Activated CD4-positive, alpha-beta T cell treated with anti-CD3 and anti-CD28 coated beads, Interleukin-2, amount 50 U/mL, for 1 hour (primary cell): ENCODE measurements around the gene SHC2.
A peak's percentile ranks its signal among the peaks of the same experiment; 100 is the strongest.
"Not testable (repeated sequence)": the region's sequence is repeated elsewhere in the genome, so short reads cannot be mapped to it uniquely, and the experiment has no call there.

Experiments used
- DNase-seq: peaks from one replicate; pipeline ENCODE4 v3.0.0-alpha.2; 2020

The SHC2 gene

DNA sequence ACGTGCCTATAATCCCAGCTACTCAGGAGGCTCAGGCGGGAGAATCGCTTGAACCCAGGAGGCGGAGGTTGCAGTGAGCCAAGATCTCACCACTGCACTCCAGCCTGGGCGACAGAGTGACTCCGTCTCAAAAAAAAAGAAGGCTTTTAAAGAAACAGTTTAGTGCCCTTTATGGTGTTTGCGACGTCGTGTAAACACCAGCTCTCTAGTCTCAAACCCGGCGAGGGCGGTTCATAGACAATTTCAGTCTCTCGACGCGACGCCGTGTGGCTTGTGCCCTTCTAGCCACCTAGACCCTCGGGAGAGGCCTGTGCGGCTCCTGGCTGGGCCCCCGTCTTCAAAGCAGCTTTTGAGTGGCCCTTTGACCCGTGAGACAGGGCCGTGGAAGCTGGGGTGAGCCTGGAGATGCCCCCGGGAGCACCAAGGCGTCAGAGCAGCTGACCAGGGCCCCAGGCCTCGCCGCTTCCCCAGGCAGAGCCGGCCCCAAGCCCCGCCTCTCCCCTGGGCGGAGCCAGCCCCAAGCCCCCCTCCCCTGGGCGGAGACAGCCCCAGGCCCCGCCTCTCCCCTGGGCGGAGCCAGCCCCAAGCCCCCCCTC, 30.4 kb upstream of the SHC2 start:
- DNase-seq = no peak

DNA sequence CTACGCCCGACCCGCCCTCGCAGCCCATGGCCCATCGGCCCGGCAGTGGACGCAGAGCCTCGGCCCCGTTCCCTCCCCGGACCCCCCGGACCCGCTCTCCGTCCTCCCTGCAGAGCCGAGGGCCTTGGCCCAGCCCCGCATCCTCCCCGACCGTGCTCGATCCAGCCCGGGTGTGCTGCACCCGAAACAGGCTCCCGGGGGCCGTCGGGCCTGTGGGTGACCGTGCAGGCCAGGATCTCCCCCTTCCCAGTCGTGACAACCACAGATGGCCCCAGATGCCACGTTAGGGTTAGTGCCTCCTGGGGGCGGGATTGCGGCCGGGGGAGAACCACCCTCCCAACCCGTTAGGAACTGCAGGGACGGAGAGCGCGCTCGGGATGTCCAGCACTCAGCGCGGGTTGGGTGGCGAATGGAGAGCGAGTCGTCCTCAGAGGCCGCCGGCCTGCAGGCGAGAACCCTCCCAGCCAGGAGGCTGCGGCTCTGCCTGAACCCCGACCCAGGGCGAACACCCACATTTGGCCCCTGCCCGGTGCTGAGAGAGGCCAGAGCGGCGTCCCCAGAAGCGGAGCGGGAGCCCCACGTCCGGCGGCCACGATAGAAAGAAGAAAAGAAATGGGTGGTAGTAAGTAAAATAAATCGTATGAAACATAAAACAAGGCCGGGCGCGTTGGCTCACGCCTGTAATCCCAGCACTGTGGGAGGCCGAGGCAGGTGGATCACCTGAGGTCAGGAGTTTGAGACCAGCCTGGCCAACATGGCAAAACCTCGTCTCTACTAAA, 28.8 kb upstream of the SHC2 start:
- DNase-seq = no peak

DNA sequence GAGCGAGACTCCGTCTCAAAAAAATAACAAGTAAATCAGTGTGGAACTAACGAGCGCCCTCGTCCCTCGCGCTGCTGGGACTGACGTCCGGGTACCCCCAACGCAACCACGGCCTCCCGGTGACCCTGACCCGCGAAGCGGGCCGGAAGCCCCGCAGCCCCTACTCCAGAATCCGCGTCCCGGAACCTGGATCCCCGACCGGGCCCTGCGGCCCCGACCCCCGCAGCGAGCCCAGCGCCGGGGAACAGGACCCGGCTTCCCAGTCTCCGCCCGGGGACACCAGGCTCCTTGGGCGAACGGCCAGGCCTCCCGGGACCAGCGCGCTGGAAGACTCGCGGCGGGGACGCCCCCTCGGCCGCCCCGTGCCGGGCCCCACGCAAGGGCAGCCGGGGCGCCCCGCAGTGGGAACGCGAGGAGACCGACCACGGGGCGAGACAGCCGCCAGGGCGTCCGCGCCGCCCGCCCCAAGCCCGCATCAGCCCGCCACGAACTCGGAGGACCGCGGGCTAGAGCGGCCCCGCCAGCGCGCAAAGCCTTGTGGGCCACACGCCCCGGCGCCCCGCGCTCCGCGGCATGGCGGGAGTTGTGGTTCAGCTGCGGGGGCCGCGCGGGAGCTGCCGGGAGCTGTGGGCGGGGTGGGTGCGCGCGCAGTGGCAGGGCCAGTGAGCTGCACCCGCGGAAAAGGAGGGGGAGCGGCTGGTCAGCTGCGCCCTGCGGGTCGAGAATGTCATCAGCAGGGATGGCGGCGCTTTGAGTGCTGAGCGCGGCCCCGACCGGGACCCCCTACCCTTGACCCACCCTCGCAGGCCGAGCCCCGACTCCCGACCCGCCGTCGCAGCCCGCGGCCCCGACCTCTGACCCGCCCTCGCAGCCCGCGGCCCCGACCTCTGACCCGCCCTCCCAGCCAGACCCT, 27.9 kb upstream of the SHC2 start:
- peak; percentile 92 for DNase-seq

DNA sequence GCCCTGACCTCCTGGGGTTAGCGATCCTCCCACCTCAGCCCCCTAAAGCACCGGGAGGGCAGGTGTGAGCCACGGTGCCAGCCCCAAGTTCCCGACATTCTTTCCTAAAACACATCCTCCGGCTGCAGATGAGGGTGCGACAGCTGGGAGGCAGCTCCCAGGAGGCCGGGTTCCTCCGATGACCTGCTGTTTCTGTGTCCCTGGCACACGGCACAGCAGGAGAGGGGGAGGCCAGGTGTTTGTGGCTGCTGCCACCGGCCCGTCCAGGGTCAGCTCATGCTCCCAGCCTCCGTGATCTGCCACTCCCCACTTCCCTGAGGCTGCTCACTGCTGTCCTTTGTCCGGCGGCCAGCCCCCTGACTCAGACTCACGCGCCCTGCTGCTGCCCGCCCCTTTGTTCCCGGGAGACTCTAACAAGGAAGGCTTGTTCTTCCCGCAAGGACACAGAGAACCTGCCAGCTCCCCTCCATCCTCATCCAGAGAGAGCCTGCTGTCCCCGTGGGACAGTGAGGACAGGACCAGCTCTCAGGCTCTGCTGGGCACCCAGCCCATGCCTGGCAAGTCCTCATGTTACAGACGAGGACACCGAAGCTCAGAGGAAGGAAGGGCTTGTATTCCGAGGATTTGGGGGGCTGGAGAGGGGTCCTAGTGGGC, 24.9 kb upstream of the SHC2 start:
- DNase-seq = no peak

DNA sequence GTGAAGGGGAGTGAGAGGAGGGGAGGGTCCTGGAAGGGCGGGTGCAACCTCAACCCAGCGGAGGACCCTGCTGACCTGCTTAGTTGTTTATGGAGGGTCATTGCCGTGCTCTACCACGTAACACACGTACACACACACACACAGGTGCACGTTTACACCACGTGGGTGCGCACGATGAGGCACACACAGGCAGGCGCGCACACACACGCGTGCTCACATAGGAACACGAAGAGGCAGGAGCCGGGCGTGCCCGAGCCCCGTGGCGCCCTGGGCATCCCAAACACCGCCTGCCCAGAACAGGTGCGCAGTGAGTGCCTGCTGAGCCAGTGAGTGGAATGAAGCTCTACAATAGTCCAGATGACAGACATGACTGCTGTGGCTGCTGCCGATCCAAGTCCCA, 24.2 kb upstream of the SHC2 start:
- no peak for DNase-seq

DNA sequence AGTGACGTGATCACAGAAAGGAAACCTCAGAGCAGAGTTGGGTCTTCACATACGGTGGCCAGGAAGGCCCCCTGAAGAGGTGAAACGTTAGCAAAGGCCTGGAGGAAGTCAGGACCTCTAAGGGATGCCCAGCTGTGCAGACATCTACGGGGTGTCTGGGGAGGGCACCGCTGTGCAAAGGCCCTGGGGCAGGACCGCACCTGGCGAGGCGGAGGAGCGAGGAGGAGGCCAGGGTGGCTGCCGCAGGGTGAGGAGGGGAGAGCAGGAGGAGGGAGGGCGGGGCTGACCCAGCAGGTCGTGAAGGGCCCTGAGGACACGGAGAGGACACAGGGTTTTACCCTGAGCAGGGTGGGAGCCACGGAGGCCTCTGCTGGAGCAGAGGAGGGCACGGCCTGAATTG, 23.7 kb upstream of the SHC2 start:
- no peak for DNase-seq

DNA sequence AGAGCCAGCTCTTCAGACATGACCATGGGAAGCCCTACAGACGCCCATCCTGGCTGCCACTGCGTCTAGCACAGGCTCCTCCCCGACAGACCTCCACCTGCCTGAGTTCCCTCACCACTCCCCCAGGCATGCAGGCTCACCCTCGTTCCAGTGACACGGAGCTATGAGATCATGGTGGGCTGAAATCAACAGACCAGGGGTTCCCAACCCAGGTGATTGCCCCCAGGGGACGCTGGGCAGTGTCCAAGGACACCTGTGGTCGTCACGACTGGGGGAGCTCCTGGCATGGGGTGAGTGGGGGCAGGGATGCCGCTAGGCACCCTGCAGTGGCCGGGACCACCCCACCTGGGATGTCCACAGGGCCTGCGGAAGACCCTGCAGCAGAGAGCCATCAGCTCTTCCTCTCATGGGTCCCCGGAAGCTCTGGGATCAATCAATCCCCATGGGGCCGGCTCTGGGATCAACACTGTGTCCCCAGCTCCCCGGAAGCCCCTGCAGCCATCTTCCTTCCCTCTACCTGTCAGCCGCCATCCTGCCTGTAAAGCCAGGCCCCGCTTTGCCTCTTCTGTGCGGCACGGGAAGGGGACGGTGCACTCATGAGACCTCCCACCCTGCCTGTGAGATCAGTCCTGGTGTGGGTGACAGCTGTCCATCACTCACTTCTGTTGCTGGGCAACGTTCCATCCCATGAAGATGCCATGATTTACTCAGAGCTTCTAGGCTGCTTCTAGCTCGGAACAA, 22.7 kb upstream of the SHC2 start:
- no peak for DNase-seq

DNA sequence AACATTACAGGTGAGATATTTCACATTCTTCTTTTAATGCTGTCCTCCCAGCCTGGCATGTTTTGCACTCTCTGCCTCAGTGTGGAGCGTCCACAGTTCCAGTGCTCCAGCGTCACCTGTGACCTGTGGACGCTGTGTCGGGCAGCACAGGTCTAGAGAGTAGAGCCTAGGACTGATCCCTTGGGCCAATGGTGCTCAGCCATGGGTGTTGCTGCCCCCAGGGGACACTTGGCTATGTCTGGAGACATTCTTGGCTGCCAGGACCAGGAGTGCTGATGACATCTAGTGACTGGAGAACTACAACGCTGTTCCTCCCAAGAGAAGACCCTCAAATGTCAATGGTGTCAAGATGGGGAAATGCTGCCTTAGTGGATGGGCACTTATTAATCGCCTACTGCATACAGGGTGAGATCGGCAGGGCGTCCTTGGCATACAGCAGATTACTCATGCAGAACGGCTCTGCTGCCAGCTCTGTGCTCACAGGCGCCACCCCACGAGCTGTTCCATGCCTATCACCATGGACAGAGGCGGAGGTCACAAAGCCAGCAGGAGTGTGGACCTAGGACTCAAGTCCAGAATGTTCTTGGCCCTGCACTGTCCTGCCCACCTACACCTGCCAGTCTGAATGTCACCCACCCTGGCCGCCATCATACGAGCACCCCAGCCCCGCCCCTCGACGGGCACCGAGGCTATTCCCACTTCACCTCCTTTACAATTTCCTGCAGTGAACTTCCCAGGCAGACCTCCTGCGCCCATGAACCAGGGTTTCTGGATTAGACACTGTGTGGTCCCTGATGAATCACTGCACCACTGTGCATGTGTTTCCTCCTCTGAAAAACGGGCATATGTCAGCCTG, 21.6 kb upstream of the SHC2 start:
- no peak for DNase-seq

DNA sequence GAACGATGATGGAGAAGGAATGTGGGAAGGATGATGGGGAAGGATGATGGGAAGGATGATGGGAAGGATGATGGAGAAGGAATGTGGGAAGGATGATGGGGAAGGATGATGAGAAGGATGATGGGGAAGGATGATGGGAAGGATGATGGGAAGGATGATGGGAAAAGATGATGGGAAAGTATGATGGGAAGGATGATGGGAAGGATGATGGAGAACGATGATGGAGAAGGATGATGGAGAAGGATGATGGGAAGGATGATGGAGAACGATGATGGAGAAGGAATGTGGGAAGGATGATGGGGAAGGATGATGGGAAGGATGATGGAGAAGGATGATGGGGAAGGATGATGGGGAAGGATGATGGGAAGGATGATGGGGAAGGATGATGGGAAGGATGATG, 20.3 kb upstream of the SHC2 start:
- not testable (repeated sequence) for DNase-seq

DNA sequence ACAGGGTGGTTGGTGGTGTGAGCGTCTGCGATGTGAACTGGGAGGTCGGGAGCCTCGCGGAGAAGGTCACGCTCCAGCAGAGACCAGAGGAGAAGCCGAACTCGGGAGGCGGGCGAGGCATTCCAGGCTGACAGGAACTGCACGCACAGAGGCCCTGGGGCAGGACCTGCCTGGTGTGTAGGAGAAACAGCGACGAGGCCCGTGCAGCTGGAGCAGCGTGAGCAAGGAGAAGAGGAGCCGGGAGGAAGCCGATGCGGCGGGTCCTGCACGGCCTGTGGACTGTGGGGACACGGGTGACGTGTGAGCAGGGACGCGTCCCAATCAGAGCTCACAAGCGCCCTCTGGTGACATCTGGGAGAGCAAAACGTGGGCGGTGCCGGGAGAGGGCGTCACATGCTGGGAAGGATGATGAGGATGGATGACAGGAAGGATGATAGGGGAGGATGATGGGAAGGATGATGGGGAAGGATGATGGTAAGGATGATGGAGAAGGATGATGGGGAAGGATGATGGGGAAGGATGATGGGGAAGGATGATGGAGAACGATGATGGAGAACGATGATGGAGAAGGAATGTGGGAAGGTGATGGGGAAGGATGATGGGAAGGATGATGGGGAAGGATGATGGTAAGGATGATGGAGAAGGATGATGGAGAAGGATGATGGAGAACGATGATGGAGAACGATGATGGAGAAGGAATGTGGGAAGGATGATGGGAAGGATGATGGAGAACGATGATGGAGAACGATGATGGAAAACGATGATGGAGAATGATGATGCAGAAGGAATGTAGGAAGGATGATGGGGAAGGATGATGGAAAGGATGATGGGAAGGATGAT, 19.4 kb upstream of the SHC2 start:
- DNase-seq = no peak

DNA sequence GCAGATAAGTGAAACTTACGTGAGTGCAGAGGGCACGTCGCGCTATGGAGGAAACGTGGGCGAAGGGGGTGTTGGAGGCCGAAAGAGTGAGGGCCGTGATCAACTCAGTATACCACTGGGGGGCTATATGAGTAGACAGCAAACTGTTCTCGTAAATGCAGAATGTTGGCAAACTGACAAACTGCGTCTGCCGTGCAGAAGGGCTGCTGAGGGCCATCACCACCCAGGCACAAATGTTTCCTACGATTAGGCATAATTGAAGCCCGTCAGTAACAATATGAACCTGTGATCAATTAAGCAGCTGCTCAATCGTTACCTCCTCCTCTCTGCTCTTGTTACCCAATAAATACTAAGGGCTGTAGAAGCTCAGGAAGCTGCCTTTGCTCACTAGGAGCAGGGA, 18.1 kb upstream of the SHC2 start:
- no peak for DNase-seq

DNA sequence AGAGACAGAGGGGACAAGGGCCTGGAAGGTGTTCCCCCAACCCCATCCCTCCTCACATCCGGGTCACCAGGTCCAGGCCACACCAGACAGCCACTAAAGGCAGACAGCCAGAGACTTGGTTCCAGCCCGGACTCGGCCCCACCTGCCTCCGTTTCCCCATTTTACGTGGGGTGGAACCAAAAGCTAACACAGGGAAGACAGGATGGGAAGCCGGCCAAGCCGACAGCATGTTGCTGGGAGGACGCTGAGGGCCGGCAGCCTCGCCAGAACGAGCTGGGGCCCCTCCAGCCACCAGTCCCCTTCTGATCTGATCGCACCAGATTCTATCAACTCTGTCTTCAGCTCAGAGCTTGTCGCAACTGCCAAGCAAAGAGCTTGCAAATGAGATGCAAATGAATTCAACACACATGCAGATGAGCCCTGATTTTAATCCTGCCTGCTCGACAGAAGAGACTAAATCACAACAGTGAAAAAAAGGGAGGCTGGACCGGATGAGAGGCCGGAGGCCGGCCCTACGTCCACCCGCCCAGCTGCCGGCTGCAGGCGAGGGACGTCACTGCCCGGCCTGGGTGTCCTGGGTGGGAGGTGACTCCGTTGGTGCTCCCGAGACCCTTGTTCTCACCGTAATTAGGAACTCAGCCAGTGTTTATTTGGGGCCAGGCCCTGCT, 17.5 kb upstream of the SHC2 start:
- no peak for DNase-seq

DNA sequence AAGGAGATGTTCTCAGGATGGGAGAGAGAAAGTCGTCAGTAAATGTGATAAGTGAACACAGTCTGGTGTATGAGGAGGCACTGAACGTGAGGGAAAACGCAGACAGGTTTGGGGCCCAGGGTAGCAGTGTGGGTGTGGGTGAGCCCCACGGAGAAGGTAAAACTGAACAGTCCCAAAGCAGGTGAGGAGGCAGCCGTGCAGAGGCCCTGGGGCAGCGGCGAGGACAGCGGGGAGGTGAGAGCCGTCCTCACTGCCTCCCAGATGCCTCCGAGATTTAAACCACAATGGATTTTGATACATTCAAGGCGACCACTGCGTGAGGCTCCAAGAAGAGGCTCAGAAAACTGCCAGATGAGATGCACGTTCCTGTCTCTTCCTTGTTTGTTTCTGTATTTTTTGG, 14.5 kb upstream of the SHC2 start:
- no peak for DNase-seq

DNA sequence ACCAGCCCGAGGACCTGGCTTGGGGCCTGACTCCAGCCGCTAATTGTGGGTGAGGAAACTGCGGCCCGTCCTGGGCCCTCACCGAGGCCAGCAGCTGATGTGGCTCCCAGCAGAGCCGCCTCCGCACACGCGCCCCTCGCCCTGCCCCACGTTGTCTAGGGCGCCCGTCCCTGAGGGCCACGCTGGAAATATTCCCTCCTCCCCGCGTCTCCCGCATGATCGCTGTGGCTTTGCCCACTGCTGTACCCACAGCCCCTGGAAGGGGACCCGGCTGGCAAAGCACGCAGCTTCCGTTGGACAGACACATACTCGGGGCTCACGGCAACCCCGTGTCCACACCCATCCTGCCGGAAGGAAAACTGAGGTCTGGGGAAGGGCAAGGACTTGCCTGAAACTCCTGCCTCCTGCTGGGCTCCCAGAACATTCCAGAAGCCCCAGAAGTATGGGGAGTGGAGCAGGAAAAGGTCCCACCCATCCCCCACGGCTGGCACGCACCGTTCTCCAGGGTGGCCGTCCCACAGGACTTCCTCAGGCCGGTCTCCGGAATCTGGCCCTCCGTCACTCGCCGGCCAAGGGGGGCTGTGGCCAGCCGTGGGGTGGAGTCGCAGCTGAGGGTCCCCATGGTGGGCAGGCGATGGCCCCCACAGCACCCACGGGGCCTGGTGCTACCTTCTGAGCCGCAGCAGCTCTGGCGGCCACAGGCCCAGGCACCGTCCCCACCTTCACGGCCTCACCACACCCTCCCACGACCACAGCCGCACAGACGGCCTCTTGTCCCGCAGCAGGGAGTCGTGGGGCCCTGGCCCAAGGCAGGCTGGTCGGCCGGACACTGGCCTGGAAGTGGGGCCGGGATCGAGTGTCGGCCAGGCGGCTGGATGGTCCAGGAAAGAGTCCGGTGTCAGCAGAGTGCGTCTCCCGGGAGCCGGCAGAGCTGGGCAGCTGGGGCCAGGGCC, 13.6 kb upstream of the SHC2 start:
- no peak for DNase-seq

DNA sequence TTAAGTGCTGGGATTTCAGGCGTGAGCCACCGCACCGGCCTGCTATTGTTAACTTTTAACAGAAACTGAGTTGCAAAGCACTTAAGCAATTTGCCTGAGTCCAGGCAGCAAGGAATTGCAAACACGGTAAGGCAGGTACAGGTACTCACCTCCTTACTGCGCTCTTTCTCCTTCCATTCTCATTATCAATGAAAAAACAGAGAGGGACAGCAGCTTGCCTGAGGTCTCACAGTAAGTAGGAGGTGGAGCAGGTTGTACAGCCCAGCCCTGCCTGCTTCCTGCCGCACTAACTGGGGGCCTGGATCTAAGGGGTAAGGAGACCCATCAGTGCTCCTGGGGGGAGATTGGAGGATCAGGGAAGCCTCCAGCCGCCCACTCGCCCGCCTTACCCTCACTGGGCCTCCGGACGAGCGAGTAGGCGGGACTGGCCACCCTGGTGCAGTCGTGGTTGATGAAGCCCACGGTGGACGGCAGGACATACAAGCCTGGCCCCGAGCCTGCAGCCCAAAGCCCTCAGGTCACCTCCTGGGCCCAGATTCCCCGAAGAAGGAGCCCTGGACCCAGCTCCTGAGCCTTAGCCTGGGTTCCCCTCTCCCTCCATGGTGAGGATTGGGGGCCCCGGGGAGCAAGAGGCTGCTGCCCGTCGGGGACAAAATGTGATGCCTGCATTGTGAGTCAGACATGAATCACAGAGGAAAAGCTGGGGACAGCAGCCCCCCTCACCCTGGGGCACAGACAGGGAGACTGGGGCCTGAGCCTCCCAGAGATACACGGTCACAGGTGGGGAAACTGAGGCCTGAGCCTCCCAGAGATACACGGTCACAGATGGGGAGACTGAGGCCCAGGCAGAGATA, 11.4 kb upstream of the SHC2 start:
- no peak for DNase-seq

DNA sequence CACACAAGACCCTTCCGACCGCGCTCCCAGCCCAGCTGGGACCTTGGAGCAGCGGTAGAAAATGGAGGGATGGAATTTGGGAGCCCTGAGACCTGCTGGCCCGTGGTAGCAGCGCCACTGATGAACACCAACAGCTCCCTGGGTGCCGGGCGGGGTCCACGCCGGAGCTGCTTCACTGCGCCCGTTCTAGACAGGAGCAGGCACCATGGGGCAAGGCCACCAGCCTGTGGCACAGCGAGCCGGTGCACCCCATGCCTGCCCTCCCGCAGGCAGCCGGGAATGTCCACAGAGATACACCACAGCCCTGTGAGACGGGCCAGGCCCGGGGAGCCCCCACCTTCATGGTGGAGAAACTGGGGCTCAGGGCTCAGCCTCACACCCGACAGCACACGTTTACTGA, 9.9 kb upstream of the SHC2 start:
- DNase-seq = no peak

DNA sequence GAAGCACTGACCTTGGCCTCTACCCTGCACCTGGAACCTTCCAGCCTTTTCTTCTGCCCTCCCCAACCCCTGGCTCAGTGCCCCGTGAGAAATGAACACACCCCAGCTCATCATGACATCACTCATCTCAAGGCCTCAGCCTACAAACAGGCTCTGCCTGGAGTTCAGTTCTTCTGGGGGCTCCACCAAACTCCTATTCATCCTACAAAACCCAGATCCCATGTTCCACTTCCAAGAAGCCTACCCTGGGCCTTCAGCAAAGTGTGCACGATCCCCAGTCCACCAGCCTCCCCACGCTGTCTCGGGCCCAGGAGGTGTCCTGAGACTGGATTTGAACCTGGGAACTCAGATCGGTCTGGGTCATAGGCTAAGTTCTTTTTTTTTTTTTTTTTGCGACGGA, 9.0 kb upstream of the SHC2 start:
- no peak for DNase-seq
